C1 segment of cervical spinal cord (tissue), 14 donors: Measurements from ENCODE around the gene OAT.

Experiments
- DNase-seq, 14 donors: peaks; one replicate each; lab custom pipeline; 2025; lab: John Stamatoyannopoulos, UW

Gene OAT

GRCh38 chr10:124353896-124354295, 64.8 kb downstream of the OAT start:
- no peak for DNase-seq

- DNase-seq, result no peak
These were observed 65.5 kb downstream of the OAT start for GRCh38 chr10:124353091-124353815.

GRCh38 chr10:124351481-124352220, 67.1 kb downstream of the OAT start:
- DNase-seq, result peak in 1 of 14 donors; percentile 5

- DNase-seq, result no peak
These were observed 67.9 kb downstream of the OAT start for GRCh38 chr10:124350806-124351205.

GRCh38 chr10:124349996-124350280, 68.8 kb downstream of the OAT start:
- no peak for DNase-seq

- DNase-seq, result peak in 1 of 14 donors; percentile 27
These were observed 69.3 kb downstream of the OAT start for GRCh38 chr10:124349231-124349995.

GRCh38 chr10:124348801-124349200, 69.9 kb downstream of the OAT start:
- DNase-seq, result no peak

GRCh38 chr10:124347956-124348355, 70.8 kb downstream of the OAT start:
- DNase-seq, result no peak
